Activated T-cell treated with anti-CD3 and anti-CD28 coated beads, Interleukin-2, amount 50 U/mL, for 1 hour (primary cell): ENCODE results near the gene ZNF616.

Source experiments
- DNase-seq: peaks from one replicate; pipeline ENCODE4 v3.0.0-alpha.2; 2020

Gene ZNF616

GRCh38 chr19:52139252-52140031, at the start of gene ZNF616:
Gene ZNF616, minus strand, starts transcription at chr19:52139938. Its CDS starts 9,426 bp downstream, at chr19:52130512.
- DNase-seq = peak; percentile 72

- peak; percentile 94 for DNase-seq
Measured at GRCh38 chr19:52188822-52189734, 49.3 kb upstream of the ZNF616 start.

GRCh38 chr19:52187407-52187806, 47.7 kb upstream of the ZNF616 start:
- DNase-seq = no peak

- no peak for DNase-seq
Measured at GRCh38 chr19:52176574-52176973, 36.8 kb upstream of the ZNF616 start.

- DNase-seq = no peak
Measured at GRCh38 chr19:52172347-52172746, 32.6 kb upstream of the ZNF616 start.

- DNase-seq = peak; percentile 90
Measured at GRCh38 chr19:52171321-52172169, 31.8 kb upstream of the ZNF616 start, which contains the start of gene ZNF836. Gene ZNF836, minus strand, starts transcription at chr19:52171621. Its CDS starts 3,549 bp downstream, at chr19:52168072.

GRCh38 chr19:52170863-52171320, 31.2 kb upstream of the ZNF616 start:
- no peak for DNase-seq

GRCh38 chr19:52170304-52170703, 30.6 kb upstream of the ZNF616 start:
- peak; percentile 23 for DNase-seq

- no peak for DNase-seq
Measured at GRCh38 chr19:52155596-52156359, 16.0 kb upstream of the ZNF616 start.

GRCh38 chr19:52148256-52148655, 8.5 kb upstream of the ZNF616 start:
- no peak for DNase-seq

- no peak for DNase-seq
Measured at GRCh38 chr19:52142001-52142595, 2.4 kb upstream of the ZNF616 start.

GRCh38 chr19:52141203-52141602, 1.5 kb upstream of the ZNF616 start:
- DNase-seq = no peak

GRCh38 chr19:52140032-52140710, 433 bp upstream of the ZNF616 start:
- DNase-seq = peak; percentile 97

GRCh38 chr19:52138983-52139251, 821 bp downstream of the ZNF616 start:
- no peak for DNase-seq

- peak; percentile 21 for DNase-seq
Measured at GRCh38 chr19:52138278-52138982, 1.3 kb downstream of the ZNF616 start.

- no peak for DNase-seq
Measured at GRCh38 chr19:52120286-52120685, 19.5 kb downstream of the ZNF616 start.

GRCh38 chr19:52115526-52116053, 24.1 kb downstream of the ZNF616 start:
- DNase-seq = no peak

GRCh38 chr19:52114691-52115090, 25.0 kb downstream of the ZNF616 start:
- DNase-seq = no peak

- DNase-seq = no peak
Measured at GRCh38 chr19:52112624-52113023, 27.1 kb downstream of the ZNF616 start.

- DNase-seq = no peak
Measured at GRCh38 chr19:52110780-52111179, 29.0 kb downstream of the ZNF616 start.
